ENCODE results near the gene CHL1.

DNA sequence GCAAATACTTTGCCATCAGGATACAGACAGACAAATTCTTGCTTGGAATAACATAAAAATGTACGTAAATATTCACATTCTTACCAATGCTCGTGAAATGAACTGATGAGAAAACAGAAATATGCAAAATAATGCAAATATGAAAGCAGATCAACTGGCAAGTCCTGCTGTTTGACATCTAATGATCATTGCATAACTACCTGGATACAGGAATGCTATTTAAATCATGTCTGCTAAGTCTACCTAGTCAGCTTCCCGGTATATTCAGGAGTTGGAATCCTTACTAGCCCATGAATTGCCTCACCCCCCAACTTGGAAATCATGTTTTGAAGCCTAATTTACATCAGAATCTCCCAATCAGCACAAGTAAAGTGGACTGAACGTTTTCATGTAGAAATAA lies 230.6 kb downstream of the CHL1 start:
- TF ChIP-seq POLR2A (IDR thresholded peaks at IDR 0.05) (no peak), CTCF (IDR thresholded peaks at IDR 0.05) (no peak)

Measured in body of pancreas (tissue), 4 donors.